Mesendoderm (in vitro differentiated cells): ENCODE measurements around the gene ANKDD1B.
"Not testable (repeated sequence)": the region's sequence is repeated elsewhere in the genome, so short reads cannot be mapped to it uniquely, and the experiment has no call there.

Source experiments
- DNase-seq: peaks from one replicate; pipeline ENCODE4 v3.0.0; 2013
- H2AK5ac ChIP-seq: 2 replicates; pipeline ENCODE4 v1.6.1; 2013; ENCODE audit warnings: low read length, inconsistent platforms
- H2BK120ac ChIP-seq: 2 replicates; pipeline ENCODE4 v1.6.1; 2013; ENCODE audit warnings: low read depth, mild to moderate bottlenecking, low read length, moderate library complexity, mixed read lengths
- H2BK15ac ChIP-seq: replicated peaks from 2 replicates; pipeline ENCODE4 v1.6.1; 2013; ENCODE audit warnings: low read depth, mild to moderate bottlenecking, moderate library complexity
- H2BK5ac ChIP-seq: 2 replicates; pipeline ENCODE4 v1.6.1; 2013; ENCODE audit warnings: low read length, inconsistent platforms
- H3K18ac ChIP-seq: 2 replicates; pipeline ENCODE4 v1.6.1; 2013; ENCODE audit warnings: mild to moderate bottlenecking, low read length, mixed read lengths
- H3K23ac ChIP-seq: one replicate; pipeline ENCODE4 v1.6.1; 2013; ENCODE audit warnings: low read length
- H3K27ac ChIP-seq: 2 replicates; pipeline ENCODE4 v1.5.1; 2013; ENCODE audit warnings: low read depth, mild to moderate bottlenecking, inconsistent platforms, low read length, moderate library complexity
- H3K27me3 ChIP-seq: 2 replicates; pipeline ENCODE4 v1.6.1; 2013; ENCODE audit warnings: low read length, control low read depth, mild to moderate bottlenecking, inconsistent platforms; ENCODE audit not compliant: insufficient read depth, poor library complexity
- H3K36me3 ChIP-seq: 2 replicates; pipeline ENCODE4 v1.6.1; 2013; ENCODE audit warnings: low read length, inconsistent platforms; ENCODE audit not compliant: control insufficient read depth, insufficient read depth
- H3K4ac ChIP-seq: one replicate; pipeline ENCODE4 v1.6.1; 2013; ENCODE audit warnings: low read depth, mild to moderate bottlenecking, low read length, moderate library complexity
- H3K4me1 ChIP-seq: 2 replicates; pipeline ENCODE4 v1.6.1; 2013; ENCODE audit warnings: low read depth, low read length, inconsistent platforms; ENCODE audit not compliant: control insufficient read depth
- H3K4me2 ChIP-seq: 2 replicates; pipeline ENCODE4 v1.6.1; 2013; ENCODE audit warnings: low read length
- H3K4me3 ChIP-seq: 2 replicates; pipeline ENCODE4 v1.5.1; 2013; ENCODE audit warnings: mild to moderate bottlenecking, low read length
- H3K56ac ChIP-seq: one replicate; pipeline ENCODE4 v1.6.1; 2013; ENCODE audit warnings: low read length
- H3K79me1 ChIP-seq: 2 replicates; pipeline ENCODE4 v1.6.1; 2013; ENCODE audit warnings: low read length, inconsistent platforms
- H3K79me2 ChIP-seq: 2 replicates; pipeline ENCODE4 v1.6.1; 2013; ENCODE audit warnings: mild to moderate bottlenecking, low read length; ENCODE audit not compliant: control insufficient read depth, insufficient read depth
- H3K9ac ChIP-seq: 2 replicates; pipeline ENCODE4 v1.6.1; 2013; ENCODE audit warnings: low read length, inconsistent platforms
- H4K5ac ChIP-seq: one replicate; pipeline ENCODE4 v1.6.1; 2013; ENCODE audit warnings: low read length
- H4K8ac ChIP-seq: one replicate; pipeline ENCODE4 v1.6.1; 2013; ENCODE audit warnings: low read depth, mild to moderate bottlenecking, control low read depth, low read length, moderate library complexity
- WGBS: extraction: QIAGEN DNeasy Blood & Tissue Kit; methylation state at CpG from one replicate; pipeline ENCODE4 v1.1.7; 2013; ENCODE audit warnings: low lambda C conversion rate, missing lambda C conversion rate; ENCODE audit not compliant: insufficient coverage; ENCODE audit errors: extremely low coverage; 5-methylcytosine and 5-hydroxymethylcytosine counted together

ANKDD1B gene

DNA sequence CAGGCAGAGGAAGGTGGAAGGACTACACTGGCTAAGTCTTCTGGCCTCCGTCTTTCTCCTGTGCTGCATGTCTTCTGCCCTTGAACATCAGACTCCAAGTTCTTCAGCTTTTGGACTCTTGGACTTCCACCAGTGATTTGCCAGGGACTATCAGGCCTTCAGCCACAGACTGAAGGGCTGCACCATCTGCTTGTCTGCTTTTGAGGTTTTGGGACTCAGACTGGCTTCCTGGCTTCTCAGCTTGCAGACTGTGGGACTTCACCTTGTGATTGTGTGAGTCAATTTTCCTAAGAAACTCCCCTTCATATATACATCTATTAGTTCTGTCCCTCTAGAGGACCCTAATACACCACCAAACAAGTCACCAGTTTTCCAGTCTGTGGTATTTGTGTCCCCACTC lies 9.7 kb upstream of the ANKDD1B start:
- DNase-seq = no peak
- no peaks in the 10 kb centered on the region for H3K79me1 ChIP-seq
- H3K27me3 ChIP-seq = no peaks in the 10 kb centered on the region
- H3K56ac ChIP-seq = no peak overlapping the region
- no peak overlapping the region for H3K4ac ChIP-seq
- no peak overlapping the region for H2BK15ac ChIP-seq
- H4K8ac ChIP-seq = no peak overlapping the region
- H3K36me3 ChIP-seq = no peaks in the 10 kb centered on the region
- H3K4me2 ChIP-seq = no peak overlapping the region
- no peak overlapping the region for H3K27ac ChIP-seq
- H2BK5ac ChIP-seq = no peak overlapping the region
- H2AK5ac ChIP-seq = no peak overlapping the region
- H3K4me3 ChIP-seq = no peak overlapping the region
- no peak overlapping the region for H4K5ac ChIP-seq
- no CpG with 5 or more reads among the region's 1 CpG for WGBS
- no peak overlapping the region for H3K23ac ChIP-seq
- H3K4me1 ChIP-seq = peaks cover 3% of the 10 kb centered on the region
- H3K9ac ChIP-seq = no peak overlapping the region
- H3K18ac ChIP-seq = no peak overlapping the region
- H3K79me2 ChIP-seq = no peaks in the 10 kb centered on the region
- H2BK120ac ChIP-seq = no peak overlapping the region

DNA sequence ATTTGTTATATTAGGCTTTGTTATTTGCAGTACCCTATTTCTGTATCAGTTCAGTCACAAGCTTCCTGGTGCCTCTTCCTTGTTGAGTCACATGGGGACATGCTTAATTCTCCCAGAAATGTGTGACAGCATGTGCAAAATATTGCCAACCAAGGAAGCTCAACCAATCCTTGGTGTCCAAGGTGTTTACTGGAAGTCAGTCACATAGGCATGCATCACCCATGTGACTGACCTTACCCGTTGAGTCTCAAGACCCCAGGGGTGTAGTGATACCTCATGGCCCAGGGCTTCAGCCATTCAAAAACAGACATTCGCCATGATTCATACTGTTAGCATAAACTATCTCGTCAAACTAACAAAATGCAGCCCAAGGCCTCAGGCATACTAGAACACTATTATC lies 9.3 kb upstream of the ANKDD1B start:
- H3K4me1 ChIP-seq = peaks cover 6% of the 10 kb centered on the region
- no peaks in the 10 kb centered on the region for H3K79me1 ChIP-seq
- H3K36me3 ChIP-seq = no peaks in the 10 kb centered on the region
- no peak overlapping the region for H4K8ac ChIP-seq
- H2BK120ac ChIP-seq = no peak overlapping the region
- no peak overlapping the region for H3K27ac ChIP-seq
- no peak overlapping the region for H3K4me3 ChIP-seq
- no peak overlapping the region for H4K5ac ChIP-seq
- H3K56ac ChIP-seq = no peak overlapping the region
- H2BK15ac ChIP-seq = no peak overlapping the region
- no peaks in the 10 kb centered on the region for H3K79me2 ChIP-seq
- no peak overlapping the region for H3K18ac ChIP-seq
- H3K4ac ChIP-seq = no peak overlapping the region
- H2AK5ac ChIP-seq = no peak overlapping the region
- H3K4me2 ChIP-seq = no peak overlapping the region
- no peaks in the 10 kb centered on the region for H3K27me3 ChIP-seq
- WGBS = no CpG with 5 or more reads among the region's 3 CpGs
- no peak overlapping the region for H3K9ac ChIP-seq
- DNase-seq = peak; percentile 44
- H2BK5ac ChIP-seq = no peak overlapping the region
- no peak overlapping the region for H3K23ac ChIP-seq

DNA sequence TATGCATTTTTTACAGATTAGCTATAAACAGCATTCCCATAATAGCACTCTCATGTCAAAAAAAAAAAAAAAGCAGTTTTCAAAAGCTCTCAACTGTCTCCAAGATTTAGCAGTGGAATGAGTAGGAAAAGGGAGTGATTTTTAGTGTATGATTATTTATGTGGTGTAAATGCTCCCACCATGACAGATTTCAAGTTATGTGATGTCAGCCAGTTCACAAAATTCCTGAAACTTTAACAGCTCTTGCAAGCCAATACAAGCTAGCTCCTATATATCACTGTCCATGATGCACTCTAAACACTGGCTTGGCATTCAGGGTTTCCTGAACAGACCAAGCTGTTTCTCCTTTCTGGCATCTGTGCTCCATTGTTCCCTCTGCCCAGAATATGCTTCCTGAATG lies 7.9 kb upstream of the ANKDD1B start:
- no peak overlapping the region for H3K4me2 ChIP-seq
- no peak overlapping the region for H3K4ac ChIP-seq
- H3K23ac ChIP-seq = no peak overlapping the region
- peak overlapping the region; percentile 25 for H2BK15ac ChIP-seq
- H3K79me1 ChIP-seq = no peaks in the 10 kb centered on the region
- peak overlapping the region; percentile 75 for H3K18ac ChIP-seq
- H3K27ac ChIP-seq = no peak overlapping the region
- no peak for DNase-seq
- no peak overlapping the region for H3K9ac ChIP-seq
- no peak overlapping the region for H4K5ac ChIP-seq
- H3K4me3 ChIP-seq = no peak overlapping the region
- H3K27me3 ChIP-seq = no peaks in the 10 kb centered on the region
- no peak overlapping the region for H2AK5ac ChIP-seq
- peaks cover 6% of the 10 kb centered on the region for H3K4me1 ChIP-seq
- no peaks in the 10 kb centered on the region for H3K36me3 ChIP-seq
- no peaks in the 10 kb centered on the region for H3K79me2 ChIP-seq
- no peak overlapping the region for H2BK120ac ChIP-seq
- no peak overlapping the region for H3K56ac ChIP-seq
- H4K8ac ChIP-seq = no peak overlapping the region
- peak overlapping the region; percentile 9 for H2BK5ac ChIP-seq

DNA sequence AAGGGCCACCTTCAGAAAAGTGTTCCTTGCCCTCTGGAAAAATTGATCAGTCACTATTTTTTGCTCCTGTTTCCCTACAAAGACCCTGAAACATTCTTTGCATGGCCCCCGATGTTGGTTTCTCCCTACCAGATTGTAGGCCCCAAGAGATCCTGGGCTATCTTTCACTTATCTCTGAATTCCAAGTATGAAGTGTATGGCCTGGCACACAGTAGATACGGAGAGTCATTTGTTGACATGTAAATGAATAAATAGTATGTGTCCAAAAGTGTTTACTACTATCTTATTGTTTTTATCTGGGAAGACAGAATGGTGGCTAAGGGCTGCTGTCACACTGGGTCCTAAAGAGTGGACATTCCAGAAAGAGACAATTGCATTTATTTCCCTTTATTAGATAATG lies 7.4 kb upstream of the ANKDD1B start:
- Histone ChIP-seq H3K18ac (peak overlapping the region; percentile 75), H4K5ac (no peak overlapping the region), H3K36me3 (no peaks in the 10 kb centered on the region), H2AK5ac (no peak overlapping the region), H3K27me3 (no peaks in the 10 kb centered on the region), H3K4ac (no peak overlapping the region), H3K4me3 (no peak overlapping the region), H3K27ac (no peak overlapping the region), H3K9ac (no peak overlapping the region), H2BK15ac (peak overlapping the region; percentile 25), H2BK120ac (no peak overlapping the region), H2BK5ac (no peak overlapping the region), H3K79me2 (no peaks in the 10 kb centered on the region), H3K23ac (no peak overlapping the region), H3K4me1 (peaks cover 6% of the 10 kb centered on the region), H4K8ac (no peak overlapping the region), H3K79me1 (no peaks in the 10 kb centered on the region), H3K56ac (no peak overlapping the region), H3K4me2 (no peak overlapping the region)
- no peak for DNase-seq
- no CpG with 5 or more reads among the region's 2 CpGs for WGBS

DNA sequence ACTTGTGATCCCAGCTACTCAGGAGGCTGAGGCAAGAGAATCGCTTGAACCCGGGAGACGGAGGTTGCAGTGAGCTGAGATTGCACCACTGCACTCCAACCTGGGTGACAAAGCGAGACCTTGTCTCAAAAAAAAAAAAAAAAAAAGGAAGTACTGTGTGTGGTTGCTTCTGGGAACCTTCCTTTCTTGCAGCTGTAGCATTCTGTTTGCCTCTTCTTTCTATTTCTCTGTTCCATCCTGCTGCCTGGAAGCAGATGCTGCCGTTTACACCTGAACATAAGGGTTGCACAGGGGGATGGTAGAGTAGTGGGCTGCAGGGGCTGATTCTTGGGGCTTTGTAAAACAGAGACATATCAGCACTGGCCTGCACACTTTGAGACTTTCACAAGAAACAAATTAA lies 3.9 kb upstream of the ANKDD1B start:
- WGBS = no CpG with 5 or more reads among the region's 5 CpGs
- Histone ChIP-seq H3K56ac (peak overlapping the region; percentile 54), H2BK5ac (peak overlapping the region; percentile 83), H3K27ac (peak overlapping the region; percentile 66), H3K18ac (peak overlapping the region; percentile 76), H2AK5ac (peak overlapping the region; percentile 93), H3K4ac (peak overlapping the region; percentile 71)
- not testable (repeated sequence) for DNase-seq, H3K4me1 ChIP-seq, H3K4me2 ChIP-seq, H2BK15ac ChIP-seq, H4K8ac ChIP-seq, H3K23ac ChIP-seq, H2BK120ac ChIP-seq, H3K9ac ChIP-seq, H3K79me1 ChIP-seq, H3K79me2 ChIP-seq, H4K5ac ChIP-seq, H3K4me3 ChIP-seq, H3K27me3 ChIP-seq, H3K36me3 ChIP-seq

DNA sequence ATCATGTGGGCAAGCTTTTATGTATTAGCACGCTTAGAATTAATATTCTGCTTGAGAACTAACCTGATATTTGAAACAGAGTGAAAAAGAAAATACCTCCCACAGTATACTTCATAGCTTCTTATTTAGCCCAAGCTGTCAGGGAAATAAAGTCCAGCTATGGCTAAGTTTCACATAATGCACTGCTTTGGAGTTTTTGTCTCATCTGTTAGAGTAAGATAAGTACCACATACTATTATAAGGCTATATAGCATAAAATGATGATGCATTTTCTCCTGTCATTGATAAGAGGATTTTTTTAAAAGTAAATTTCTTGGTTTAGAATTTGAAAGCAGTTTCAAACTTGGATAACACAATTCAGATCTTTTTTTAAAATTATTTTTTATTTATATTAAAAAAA lies 2.4 kb upstream of the ANKDD1B start:
- Histone ChIP-seq H3K23ac (no peak overlapping the region), H2AK5ac (peak overlapping the region; percentile 18), H3K36me3 (no peaks in the 10 kb centered on the region), H3K4me1 (peaks cover 8% of the 10 kb centered on the region), H3K4me2 (no peak overlapping the region), H3K56ac (no peak overlapping the region), H3K79me2 (no peaks in the 10 kb centered on the region), H3K4ac (peak overlapping the region; percentile 68), H4K5ac (no peak overlapping the region), H3K27ac (no peak overlapping the region), H3K27me3 (no peaks in the 10 kb centered on the region), H3K18ac (no peak overlapping the region), H3K4me3 (no peak overlapping the region), H2BK15ac (no peak overlapping the region), H3K9ac (no peak overlapping the region), H4K8ac (no peak overlapping the region), H3K79me1 (no peaks in the 10 kb centered on the region), H2BK5ac (no peak overlapping the region), H2BK120ac (no peak overlapping the region)
- no peak for DNase-seq
- no CpG with 5 or more reads among the region's 1 CpG for WGBS
